ENCODE data around the gene PIP4P1.
A peak's percentile ranks its signal among the peaks of the same experiment; 100 is the strongest.
"Not testable (repeated sequence)": the region's sequence is repeated elsewhere in the genome, so short reads cannot be mapped to it uniquely, and the experiment has no call there.

PIP4P1 gene

GRCh38 chr14:20461225-20462141, at the start of gene PIP4P1:
PIP4P1 (minus strand) TSS chr14:20461434; CDS start chr14:20461325, 109 bp downstream.
- DNase-seq = peak; percentile 99 to 100 (median 100)

GRCh38 chr14:20508367-20508766, 47.1 kb upstream of the PIP4P1 start:
- DNase-seq = no peak

DNA sequence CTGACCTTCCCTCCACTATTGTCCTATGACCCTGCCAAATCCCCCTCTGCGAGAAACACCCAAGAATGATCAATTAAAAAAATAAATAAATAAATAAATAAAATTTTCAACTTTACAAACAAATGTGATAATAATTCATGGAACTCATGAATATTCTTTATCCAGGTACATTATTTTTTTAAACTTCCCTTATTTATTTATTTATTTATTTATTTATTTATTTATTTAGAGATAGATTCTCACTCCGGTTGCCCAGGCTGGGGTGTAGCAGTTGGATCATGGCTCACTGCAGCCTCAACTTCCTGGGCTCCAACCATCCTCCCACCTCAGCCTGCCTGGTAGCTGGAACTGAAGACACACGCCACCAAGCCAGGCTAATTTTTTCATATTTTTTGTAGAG, 46.3 kb upstream of the PIP4P1 start:
- not testable (repeated sequence) for DNase-seq

GRCh38 chr14:20506752-20507151, 45.5 kb upstream of the PIP4P1 start:
- not testable (repeated sequence) for DNase-seq

DNA sequence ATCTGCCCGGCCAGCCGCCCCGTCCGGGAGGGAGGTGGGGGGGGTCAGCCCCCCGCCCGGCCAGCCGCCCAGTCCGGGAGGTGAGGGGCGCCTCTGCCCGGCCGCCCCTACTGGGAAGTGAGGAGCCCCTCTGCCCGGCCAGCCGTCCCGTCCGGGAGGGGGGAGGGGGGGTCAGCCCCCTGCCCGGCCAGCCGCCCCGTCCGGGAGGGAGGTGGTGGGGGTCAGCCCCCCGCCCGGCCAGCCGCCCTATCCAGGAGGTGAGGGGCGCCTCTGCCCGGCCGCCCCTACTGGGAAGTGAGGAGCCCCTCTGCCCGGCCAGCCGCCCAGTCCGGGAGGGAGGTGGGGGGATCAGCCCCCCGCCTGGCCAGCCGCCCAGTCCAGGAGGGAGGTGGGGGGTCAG, 45.0 kb upstream of the PIP4P1 start:
- DNase-seq = not testable (repeated sequence)

DNA sequence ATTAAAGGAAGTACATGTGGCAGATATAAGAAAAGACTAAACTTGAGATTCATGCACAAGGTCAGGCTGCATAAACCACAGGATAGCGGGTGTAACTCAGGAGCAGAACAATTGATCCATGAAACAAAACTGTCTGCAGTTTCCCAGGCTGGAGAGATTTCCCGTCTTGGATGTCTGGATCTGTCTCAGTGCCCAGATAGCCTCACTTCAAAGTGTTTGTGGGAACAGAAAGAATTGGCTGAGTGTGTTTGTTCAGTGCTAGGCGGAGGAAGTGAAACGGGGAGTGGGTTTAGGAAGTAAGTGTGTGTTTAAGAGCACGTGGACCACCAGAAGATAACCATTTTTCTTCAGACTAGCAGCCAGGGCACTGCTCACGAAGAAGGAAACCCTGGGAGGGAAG, 42.7 kb upstream of the PIP4P1 start:
- DNase-seq = no peak

- DNase-seq = no peak
Measured at GRCh38 chr14:20501346-20501745, 40.1 kb upstream of the PIP4P1 start.

DNA sequence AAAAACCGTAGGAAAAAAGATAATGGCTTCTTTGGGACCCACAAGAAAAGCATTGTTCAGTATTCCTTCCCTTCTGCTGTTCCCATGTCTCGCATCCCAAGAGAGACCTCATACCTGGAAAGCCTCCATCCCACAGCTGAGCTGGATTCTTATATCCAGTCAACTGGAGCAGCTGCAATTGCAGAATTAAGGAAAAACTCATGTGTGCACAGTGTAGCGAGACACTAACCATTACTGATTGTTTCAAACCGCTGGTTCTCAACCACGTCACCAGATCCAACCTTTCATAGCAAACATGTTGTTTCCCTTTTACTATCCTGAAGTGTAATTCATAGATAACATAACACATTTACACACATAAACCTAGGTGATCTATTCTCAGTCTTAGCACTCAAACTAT, 38.6 kb upstream of the PIP4P1 start:
- no peak for DNase-seq

DNA sequence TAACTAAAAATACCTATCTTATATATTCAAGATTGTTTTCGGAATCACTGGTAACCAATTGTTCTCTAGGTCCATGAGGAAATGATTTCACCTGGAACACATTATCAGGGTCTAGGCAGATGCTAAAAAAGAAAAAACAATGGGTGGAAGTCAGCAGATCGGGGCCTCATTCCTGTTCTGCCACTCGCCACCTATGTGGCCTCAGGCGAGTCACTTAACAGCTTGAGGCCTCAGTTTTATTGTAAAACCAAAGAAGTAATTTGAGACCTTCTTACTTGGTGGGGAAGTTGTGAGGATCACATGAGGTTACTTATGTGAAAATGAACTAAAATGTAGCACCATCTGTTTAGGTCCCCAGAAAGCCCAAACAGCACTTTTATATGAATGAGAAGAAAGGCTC, 37.9 kb upstream of the PIP4P1 start:
- peak in 1 of 3 experiments; percentile 10 for DNase-seq

GRCh38 chr14:20498622-20499021, 37.4 kb upstream of the PIP4P1 start:
- DNase-seq = no peak

GRCh38 chr14:20494935-20495766, 33.9 kb upstream of the PIP4P1 start:
- DNase-seq = no peak

DNA sequence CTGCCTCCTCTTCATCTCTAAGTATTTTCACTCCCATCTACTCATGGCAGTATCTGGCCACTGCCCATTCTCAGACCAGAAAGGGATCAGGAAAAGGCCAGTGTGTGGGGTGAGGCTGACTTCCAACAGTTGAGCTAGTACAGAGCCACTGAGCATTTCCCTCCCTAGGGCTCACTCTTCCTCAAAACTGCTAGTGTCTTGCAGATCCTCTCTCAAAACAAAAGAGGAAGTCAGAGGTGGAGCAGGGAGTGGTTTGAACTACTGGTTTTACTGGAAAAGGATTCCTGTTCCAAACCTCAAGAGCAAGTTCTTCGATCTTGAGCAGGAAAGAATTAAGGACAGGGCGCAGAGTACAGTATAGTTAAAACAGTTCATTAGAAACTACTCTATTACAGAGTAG, 32.4 kb upstream of the PIP4P1 start:
- DNase-seq = no peak

GRCh38 chr14:20492486-20492885, 31.3 kb upstream of the PIP4P1 start:
- no peak for DNase-seq

DNA sequence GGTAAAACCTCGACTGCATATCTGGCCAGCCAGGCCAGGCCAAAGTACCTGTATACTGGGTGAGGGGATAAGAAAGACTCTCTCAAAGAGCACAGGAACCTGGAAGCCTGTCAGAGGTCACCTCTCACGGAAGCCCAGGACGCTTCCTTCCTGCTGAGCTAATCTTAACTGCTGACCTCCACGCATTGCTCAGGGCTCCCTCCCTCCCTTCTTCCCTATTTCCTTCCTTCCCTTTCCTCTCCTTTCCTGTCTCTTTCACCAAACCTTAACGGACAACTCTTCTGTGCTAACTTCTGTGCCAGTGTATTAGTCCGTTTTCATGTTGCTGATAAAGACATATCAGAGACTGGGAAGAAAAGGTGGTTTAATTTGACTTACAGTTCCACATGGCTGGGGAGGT, 29.3 kb upstream of the PIP4P1 start:
- DNase-seq = no peak

GRCh38 chr14:20489093-20489994, 28.1 kb upstream of the PIP4P1 start:
- no peak for DNase-seq

DNA sequence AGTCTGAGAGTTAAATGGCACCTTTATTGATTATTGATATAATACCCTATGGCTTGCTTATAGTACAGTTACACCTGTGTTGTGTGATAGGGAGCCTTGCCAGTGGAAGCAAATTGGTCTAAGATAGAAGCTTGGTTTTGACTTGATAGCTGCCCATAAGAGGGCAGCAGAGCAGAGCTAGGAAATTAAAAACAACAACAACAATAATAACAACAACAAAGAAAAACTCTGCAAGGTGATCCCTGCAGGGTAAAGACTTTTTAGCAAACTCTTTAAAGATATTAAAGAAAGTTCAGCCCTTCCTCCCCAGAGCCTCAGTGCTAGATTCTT, 26.1 kb upstream of the PIP4P1 start:
- DNase-seq = no peak

GRCh38 chr14:20486684-20487395, 25.6 kb upstream of the PIP4P1 start:
- no peak for DNase-seq

GRCh38 chr14:20485900-20486299, 24.7 kb upstream of the PIP4P1 start:
- no peak for DNase-seq

DNA sequence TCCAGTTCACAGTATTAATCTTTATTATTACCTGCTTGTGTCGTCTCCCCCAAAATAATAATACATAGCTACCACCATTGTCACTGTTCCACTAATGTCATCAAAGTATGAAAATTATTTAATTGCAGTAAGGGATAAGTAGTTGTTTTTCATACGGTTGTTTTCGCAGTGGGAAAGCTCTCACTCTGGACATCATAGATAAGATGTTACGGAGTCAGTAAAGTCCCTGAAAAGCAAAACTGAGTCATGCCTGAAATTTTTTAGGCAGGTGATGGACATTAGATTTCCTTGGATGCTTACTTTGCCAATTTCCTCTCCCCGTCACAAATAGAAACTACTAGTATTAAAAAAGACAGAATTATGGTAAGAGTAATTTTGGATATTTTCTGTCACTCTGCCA, 21.1 kb upstream of the PIP4P1 start:
- DNase-seq = no peak

DNA sequence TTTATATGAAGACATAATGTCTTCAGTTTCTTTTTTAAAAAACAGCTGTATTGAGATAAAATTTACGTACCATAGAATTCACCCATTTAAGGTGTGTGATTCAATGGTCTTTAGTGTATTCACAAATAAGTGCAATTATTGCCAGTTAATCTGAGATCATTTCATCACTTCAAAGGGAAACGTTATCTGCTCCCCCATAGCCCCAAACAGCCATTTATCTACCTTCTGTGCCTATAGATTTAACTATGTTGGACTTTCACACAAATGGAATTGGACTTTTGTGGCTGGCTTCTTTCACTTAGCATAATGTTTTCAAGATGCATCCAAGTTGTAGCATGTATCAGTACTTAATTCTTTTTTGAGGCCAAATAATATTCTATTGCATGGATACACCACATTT, 17.7 kb upstream of the PIP4P1 start:
- DNase-seq = no peak

GRCh38 chr14:20477211-20477876, 16.1 kb upstream of the PIP4P1 start:
- DNase-seq = no peak

- no peak for DNase-seq
Measured at GRCh38 chr14:20476776-20477175, 15.5 kb upstream of the PIP4P1 start.
